Measurements from ENCODE around the gene ANHX.
A peak's percentile ranks its signal among the peaks of the same experiment; 100 is the strongest.

ANHX gene

GRCh38 chr12:133202493-133203343 lies 33.0 kb downstream of the ANHX start:
- H3K9me3 ChIP-seq (ENCODE audit: low read length), result peaks cover 65% of the 10 kb centered on the region
- H3K36me3 ChIP-seq (ENCODE audit: insufficient read depth, low read length), result peaks cover 37% of the 10 kb centered on the region
- H3K27me3 ChIP-seq (ENCODE audit: control insufficient read depth in 1 of 2, insufficient read depth in 2 of 2, low read length in 2 of 2), result no peaks in the 10 kb centered on the region
- no peak overlapping the region for H3K9ac ChIP-seq (ENCODE audit: low read length)
- peak overlapping the region; percentile 11 to 51 for H3K4me3 ChIP-seq (ENCODE audit: low read depth in 1 of 2, low read length in 2 of 2)
- no peaks in the 10 kb centered on the region for H3K4me1 ChIP-seq (ENCODE audit: insufficient read depth, low read length)
- H3K27ac ChIP-seq (ENCODE audit: low read depth, low read length), result no peak overlapping the region

GRCh38 chr12:133201888-133202287 lies 33.8 kb downstream of the ANHX start:
- Histone ChIP-seq H3K9ac (ENCODE audit: low read length) (no peak overlapping the region), H3K27me3 (ENCODE audit: control insufficient read depth in 1 of 2, insufficient read depth in 2 of 2, low read length in 2 of 2) (no peaks in the 10 kb centered on the region), H3K27ac (ENCODE audit: low read depth, low read length) (no peak overlapping the region), H3K9me3 (ENCODE audit: low read length) (peaks cover 64% of the 10 kb centered on the region), H3K4me3 (ENCODE audit: low read depth in 1 of 2, low read length in 2 of 2) (peak overlapping the region; percentile 11 to 51), H3K36me3 (ENCODE audit: insufficient read depth, low read length) (peaks cover 37% of the 10 kb centered on the region), H3K4me1 (ENCODE audit: insufficient read depth, low read length) (no peaks in the 10 kb centered on the region)

- peaks cover 73% of the 10 kb centered on the region for H3K9me3 ChIP-seq (ENCODE audit: low read length)
- no peaks in the 10 kb centered on the region for H3K4me1 ChIP-seq (ENCODE audit: insufficient read depth, low read length)
- H3K27ac ChIP-seq (ENCODE audit: low read depth, low read length), result no peak overlapping the region
- H3K9ac ChIP-seq (ENCODE audit: low read length), result no peak overlapping the region
- H3K27me3 ChIP-seq (ENCODE audit: control insufficient read depth in 1 of 2, insufficient read depth in 2 of 2, low read length in 2 of 2), result no peaks in the 10 kb centered on the region
- peaks cover 82% of the 10 kb centered on the region for H3K36me3 ChIP-seq (ENCODE audit: insufficient read depth, low read length)
- no peak overlapping the region for H3K4me3 ChIP-seq (ENCODE audit: low read depth in 1 of 2, low read length in 2 of 2)
These were observed 42.8 kb downstream of the ANHX start for GRCh38 chr12:133192847-133193246.

- Histone ChIP-seq H3K9me3 (ENCODE audit: low read length) (peaks cover 66% of the 10 kb centered on the region), H3K9ac (ENCODE audit: low read length) (no peak overlapping the region), H3K27ac (ENCODE audit: low read depth, low read length) (no peak overlapping the region), H3K4me1 (ENCODE audit: insufficient read depth, low read length) (no peaks in the 10 kb centered on the region), H3K27me3 (ENCODE audit: control insufficient read depth in 1 of 2, insufficient read depth in 2 of 2, low read length in 2 of 2) (no peaks in the 10 kb centered on the region), H3K36me3 (ENCODE audit: insufficient read depth, low read length) (peaks cover 93% of the 10 kb centered on the region), H3K4me3 (ENCODE audit: low read depth in 1 of 2, low read length in 2 of 2) (no peak overlapping the region)
These were observed 45.5 kb downstream of the ANHX start for GRCh38 chr12:133190176-133190575.

- Histone ChIP-seq H3K9me3 (ENCODE audit: low read length) (peaks cover 6% of the 10 kb centered on the region), H3K27ac (ENCODE audit: low read depth, low read length) (peak within 1 kb of the TSS; percentile 80), H3K9ac (ENCODE audit: low read length) (peak within 1 kb of the TSS; percentile 99), H3K27me3 (ENCODE audit: control insufficient read depth in 1 of 2, insufficient read depth in 2 of 2, low read length in 2 of 2) (no peaks in the 10 kb centered on the region), H3K4me1 (ENCODE audit: insufficient read depth, low read length) (peaks cover 10% of the 10 kb centered on the region), H3K36me3 (ENCODE audit: insufficient read depth, low read length) (peaks cover 36% of the 10 kb centered on the region), H3K4me3 (ENCODE audit: low read depth in 1 of 2, low read length in 2 of 2) (peak within 1 kb of the TSS; percentile 89 to 100)
These were observed 54.3 kb downstream of the ANHX start, which contains the start of gene ZNF268 for GRCh38 chr12:133181238-133181959. TSS of gene ZNF268 (plus strand) at chr12:133181495. CDS start at chr12:133181998, 503 bp downstream.

- H3K4me1 ChIP-seq (ENCODE audit: insufficient read depth, low read length), result peaks cover 10% of the 10 kb centered on the region
- peaks cover 6% of the 10 kb centered on the region for H3K9me3 ChIP-seq (ENCODE audit: low read length)
- no peak overlapping the region for H3K27ac ChIP-seq (ENCODE audit: low read depth, low read length)
- no peak overlapping the region for H3K4me3 ChIP-seq (ENCODE audit: low read depth in 1 of 2, low read length in 2 of 2)
- peaks cover 30% of the 10 kb centered on the region for H3K36me3 ChIP-seq (ENCODE audit: insufficient read depth, low read length)
- H3K9ac ChIP-seq (ENCODE audit: low read length), result no peak overlapping the region
- H3K27me3 ChIP-seq (ENCODE audit: control insufficient read depth in 1 of 2, insufficient read depth in 2 of 2, low read length in 2 of 2), result no peaks in the 10 kb centered on the region
These were observed 55.0 kb downstream of the ANHX start for GRCh38 chr12:133180669-133181068.

GRCh38 chr12:133174901-133175300 lies 60.8 kb downstream of the ANHX start:
- Histone ChIP-seq H3K36me3 (ENCODE audit: insufficient read depth, low read length) (no peaks in the 10 kb centered on the region), H3K4me3 (ENCODE audit: low read depth in 1 of 2, low read length in 2 of 2) (no peak overlapping the region), H3K9ac (ENCODE audit: low read length) (no peak overlapping the region), H3K27me3 (ENCODE audit: control insufficient read depth in 1 of 2, insufficient read depth in 2 of 2, low read length in 2 of 2) (no peaks in the 10 kb centered on the region), H3K4me1 (ENCODE audit: insufficient read depth, low read length) (no peaks in the 10 kb centered on the region), H3K27ac (ENCODE audit: low read depth, low read length) (no peak overlapping the region), H3K9me3 (ENCODE audit: low read length) (no peaks in the 10 kb centered on the region)

GRCh38 chr12:133172491-133172890 lies 63.2 kb downstream of the ANHX start:
- Histone ChIP-seq H3K27ac (ENCODE audit: low read depth, low read length) (no peak overlapping the region), H3K9ac (ENCODE audit: low read length) (no peak overlapping the region), H3K27me3 (ENCODE audit: control insufficient read depth in 1 of 2, insufficient read depth in 2 of 2, low read length in 2 of 2) (no peaks in the 10 kb centered on the region), H3K9me3 (ENCODE audit: low read length) (no peaks in the 10 kb centered on the region), H3K36me3 (ENCODE audit: insufficient read depth, low read length) (no peaks in the 10 kb centered on the region), H3K4me1 (ENCODE audit: insufficient read depth, low read length) (no peaks in the 10 kb centered on the region), H3K4me3 (ENCODE audit: low read depth in 1 of 2, low read length in 2 of 2) (no peak overlapping the region)

Data from muscle layer of colon (tissue), 2 donors.